GM12878 (cell line): ENCODE data around the gene COL4A2. TPM values are rescaled to one million over a fixed set of nuclear protein-coding genes. Genes with fewer than 3 reads are reported as not detected.

Source experiments
- ATF7 ChIP-seq: fragments of 450-650 bp; IDR thresholded peaks from 2 replicates; pipeline ENCODE4 v1.6.1; 2016; ENCODE audit warnings: low read depth, mild to moderate bottlenecking
- BHLHE40 ChIP-seq, 2 experiments: fragments of 450-650 bp in 1 of 2; IDR thresholded peaks; 2 replicates each; pipeline ENCODE4 v1.6.1; 2011 to 2017; ENCODE audit warnings: low read depth in 2 of 2, borderline replicate concordance in 1 of 2, improper control_type of control experiment in 1 of 2, low read length in 1 of 2, mild to moderate bottlenecking in 1 of 2
- BMI1 ChIP-seq: fragments of 450-650 bp; IDR thresholded peaks from 2 replicates; pipeline ENCODE4 v1.6.1; 2016; ENCODE audit warnings: mild to moderate bottlenecking, moderate library complexity, borderline replicate concordance
- BRCA1 ChIP-seq: IDR thresholded peaks from 2 replicates; pipeline ENCODE4 v1.6.1; 2011; ENCODE audit warnings: low read depth, low read length, improper control_type of control experiment
- CREM ChIP-seq: IDR thresholded peaks from 2 replicates; pipeline ENCODE4 v1.6.1; 2014; ENCODE audit warnings: antibody characterized with exemption, low read depth
- EGR1 ChIP-seq, 2 experiments: IDR thresholded peaks; 1 replicate in 1 of 2; 2 replicates in 1 of 2; pipeline ENCODE4 v1.6.1; 2011 to 2012; ENCODE audit warnings: low read depth in 2 of 2, low read length in 2 of 2, borderline replicate concordance in 1 of 2, mild to moderate bottlenecking in 1 of 2, moderate library complexity in 1 of 2
- HDAC2 ChIP-seq: fragments of 200-600 bp; sonication (generic); IDR thresholded peaks from 2 replicates; pipeline ENCODE4 v1.6.1; 2017
- IRF4 ChIP-seq: IDR thresholded peaks from 2 replicates; pipeline ENCODE4 v1.6.1; 2011; ENCODE audit warnings: low read depth, low read length
- JUND ChIP-seq: IDR thresholded peaks from 2 replicates; pipeline ENCODE4 v1.6.1; 2012; ENCODE audit warnings: low read depth, mild to moderate bottlenecking, low read length, improper control_type of control experiment, moderate library complexity
- LARP7 ChIP-seq: fragments of 450-650 bp; IDR thresholded peaks from 2 replicates; pipeline ENCODE4 v1.6.1; 2017; ENCODE audit warnings: mild to moderate bottlenecking
- MTA2 ChIP-seq: fragments of 450-650 bp; IDR thresholded peaks from 2 replicates; pipeline ENCODE4 v1.6.1; 2016; ENCODE audit warnings: low read depth, mild to moderate bottlenecking, moderate library complexity
- PML ChIP-seq: IDR thresholded peaks from 2 replicates; pipeline ENCODE4 v1.6.1; 2012; ENCODE audit warnings: low read length, inconsistent platforms
- SMARCA5 ChIP-seq: fragments of 450-650 bp; IDR thresholded peaks from 2 replicates; pipeline ENCODE4 v1.6.1; 2017; ENCODE audit warnings: mild to moderate bottlenecking
- TCF12 ChIP-seq: IDR thresholded peaks from 2 replicates; pipeline ENCODE4 v1.6.1; 2011; ENCODE audit warnings: low read depth, mild to moderate bottlenecking, low read length
- YY1 ChIP-seq: IDR thresholded peaks from 2 replicates; pipeline ENCODE4 v1.6.1; 2011; ENCODE audit warnings: low read depth, mild to moderate bottlenecking, low read length
- ZZZ3 ChIP-seq: IDR thresholded peaks from 2 replicates; pipeline ENCODE4 v1.6.1; 2011; ENCODE audit warnings: low read depth; ENCODE audit not compliant: control insufficient read depth, insufficient read length
- polyA plus RNA-seq, 11 experiments: library from polyadenylated mRNA; depleted of rRNA in 4 of 11; unstranded in 6 of 11; stranded (reverse) in 5 of 11; fragments of >200 nt; fragmentation: Nextera tagmentation in 4 of 11; fragmentation: Illumina TruSeq in 1 of 11; extraction: Ambion mirVana in 4 of 11; extraction: Trizol in 1 of 11; gene quantifications; 1 replicate in 1 of 11; 2 replicates in 10 of 11; pipeline versions ENCODE4 v1.2.1 to v1.2.3, GENCODE V29; 2011 to 2016; ENCODE audit warnings: inconsistent platforms in 2 of 11, missing spikeins in 2 of 11, low read depth in 1 of 11
- total RNA-seq, 4 experiments: library from RNA; depleted of rRNA in 3 of 4; stranded (reverse); fragments of >200 nt in 3 of 4; fragmentation: Illumina TruSeq in 1 of 4; extraction: Trizol in 1 of 4; gene quantifications; 2 replicates each; pipeline versions ENCODE4 v1.2.1 to v1.2.3, GENCODE V29; 2013 to 2021
- TF ChIP-seq, protein P1 (sequence below): IDR thresholded peaks from 2 replicates; pipeline ENCODE4 v1.6.1; 2012; ENCODE audit warnings: improper control_type of control experiment, low read depth, low read length; ENCODE audit not compliant: insufficient replicate concordance
- TF ChIP-seq, protein P2 (sequence below): IDR thresholded peaks from 2 replicates; pipeline ENCODE4 v1.6.1; 2012; ENCODE audit warnings: mild to moderate bottlenecking, low read depth, low read length
- TF ChIP-seq, protein P3 (sequence below): IDR thresholded peaks from 2 replicates; pipeline ENCODE4 v1.6.1; 2011; ENCODE audit warnings: borderline replicate concordance, low read depth, mild to moderate bottlenecking, moderate library complexity, mixed read lengths, low read length; ENCODE audit not compliant: insufficient read depth; ENCODE audit errors: extremely low read length
- TF ChIP-seq, protein P4 (sequence below): IDR thresholded peaks from 2 replicates; pipeline ENCODE4 v1.6.1; 2011; ENCODE audit warnings: low read depth, low read length, improper control_type of control experiment, borderline replicate concordance

The COL4A2 gene
- total and polyA plus RNA-seq, 10 of the 15 experiments (the other 5 are each of a cell fraction or from before 2014, with no cell fraction given): 0.16 to 1.6 (median 0.62) TPM; not detected in 3

DNA sequence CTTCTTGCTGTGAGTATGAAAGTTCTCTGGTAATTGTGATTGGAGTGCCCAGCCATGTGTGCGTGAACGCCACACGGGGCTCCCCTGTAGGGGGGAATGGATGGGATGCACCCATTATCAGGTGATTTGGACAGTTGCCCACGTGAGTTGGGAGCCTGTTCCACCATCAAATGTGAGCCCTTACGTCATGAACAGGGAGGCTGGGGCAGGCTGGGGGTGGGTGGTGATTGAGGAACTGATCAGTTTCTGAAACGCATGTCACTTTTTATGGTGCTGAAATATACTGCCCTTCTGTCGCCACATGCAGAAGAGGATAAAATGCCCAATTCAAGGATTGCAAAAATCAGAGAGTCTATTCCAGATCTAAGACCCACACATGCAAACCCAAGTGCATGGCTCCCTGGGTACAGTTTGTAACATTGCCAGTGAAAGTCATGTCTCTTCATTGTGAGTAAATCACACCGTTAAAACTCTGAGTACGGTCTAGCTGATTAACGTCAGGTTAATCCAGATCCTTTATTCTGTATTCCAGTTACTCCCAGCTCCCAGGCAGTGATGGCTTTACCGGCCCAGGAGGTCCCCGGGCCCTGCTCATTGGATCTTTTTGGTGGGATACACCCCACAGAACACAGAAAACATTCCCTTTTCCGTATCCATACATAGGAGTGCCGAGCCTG is 164.2 kb downstream of the COL4A2 start (continued):
- TF ChIP-seq, protein P1, sequence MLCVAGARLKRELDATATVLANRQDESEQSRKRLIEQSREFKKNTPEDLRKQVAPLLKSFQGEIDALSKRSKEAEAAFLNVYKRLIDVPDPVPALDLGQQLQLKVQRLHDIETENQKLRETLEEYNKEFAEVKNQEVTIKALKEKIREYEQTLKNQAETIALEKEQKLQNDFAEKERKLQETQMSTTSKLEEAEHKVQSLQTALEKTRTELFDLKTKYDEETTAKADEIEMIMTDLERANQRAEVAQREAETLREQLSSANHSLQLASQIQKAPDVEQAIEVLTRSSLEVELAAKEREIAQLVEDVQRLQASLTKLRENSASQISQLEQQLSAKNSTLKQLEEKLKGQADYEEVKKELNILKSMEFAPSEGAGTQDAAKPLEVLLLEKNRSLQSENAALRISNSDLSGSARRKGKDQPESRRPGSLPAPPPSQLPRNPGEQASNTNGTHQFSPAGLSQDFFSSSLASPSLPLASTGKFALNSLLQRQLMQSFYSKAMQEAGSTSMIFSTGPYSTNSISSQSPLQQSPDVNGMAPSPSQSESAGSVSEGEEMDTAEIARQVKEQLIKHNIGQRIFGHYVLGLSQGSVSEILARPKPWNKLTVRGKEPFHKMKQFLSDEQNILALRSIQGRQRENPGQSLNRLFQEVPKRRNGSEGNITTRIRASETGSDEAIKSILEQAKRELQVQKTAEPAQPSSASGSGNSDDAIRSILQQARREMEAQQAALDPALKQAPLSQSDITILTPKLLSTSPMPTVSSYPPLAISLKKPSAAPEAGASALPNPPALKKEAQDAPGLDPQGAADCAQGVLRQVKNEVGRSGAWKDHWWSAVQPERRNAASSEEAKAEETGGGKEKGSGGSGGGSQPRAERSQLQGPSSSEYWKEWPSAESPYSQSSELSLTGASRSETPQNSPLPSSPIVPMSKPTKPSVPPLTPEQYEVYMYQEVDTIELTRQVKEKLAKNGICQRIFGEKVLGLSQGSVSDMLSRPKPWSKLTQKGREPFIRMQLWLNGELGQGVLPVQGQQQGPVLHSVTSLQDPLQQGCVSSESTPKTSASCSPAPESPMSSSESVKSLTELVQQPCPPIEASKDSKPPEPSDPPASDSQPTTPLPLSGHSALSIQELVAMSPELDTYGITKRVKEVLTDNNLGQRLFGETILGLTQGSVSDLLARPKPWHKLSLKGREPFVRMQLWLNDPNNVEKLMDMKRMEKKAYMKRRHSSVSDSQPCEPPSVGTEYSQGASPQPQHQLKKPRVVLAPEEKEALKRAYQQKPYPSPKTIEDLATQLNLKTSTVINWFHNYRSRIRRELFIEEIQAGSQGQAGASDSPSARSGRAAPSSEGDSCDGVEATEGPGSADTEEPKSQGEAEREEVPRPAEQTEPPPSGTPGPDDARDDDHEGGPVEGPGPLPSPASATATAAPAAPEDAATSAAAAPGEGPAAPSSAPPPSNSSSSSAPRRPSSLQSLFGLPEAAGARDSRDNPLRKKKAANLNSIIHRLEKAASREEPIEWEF: no peak
- TF ChIP-seq BRCA1: no peak
- peak; percentile 17; the same call in 1 of the 2 replicates for TF ChIP-seq BMI1
- TF ChIP-seq HDAC2: 0 out of 2 replicates have a peak, but pooled peaks have one; percentile 69
- peak; percentile 71; the same call in 1 of the 2 replicates for TF ChIP-seq YY1
- TF ChIP-seq CREM: peak; percentile 86; the same call in 1 of the 2 replicates
- peak; percentile 90 to 93 for TF ChIP-seq BHLHE40 (IDR thresholded peaks at IDR 0.05; ENCODE audit: borderline replicate concordance in 1 of 2, low read depth in 2 of 2, low read length in 1 of 2)
- peak; percentile 77; the same call in 1 of the 2 replicates for TF ChIP-seq TCF12
- TF ChIP-seq, protein P2, sequence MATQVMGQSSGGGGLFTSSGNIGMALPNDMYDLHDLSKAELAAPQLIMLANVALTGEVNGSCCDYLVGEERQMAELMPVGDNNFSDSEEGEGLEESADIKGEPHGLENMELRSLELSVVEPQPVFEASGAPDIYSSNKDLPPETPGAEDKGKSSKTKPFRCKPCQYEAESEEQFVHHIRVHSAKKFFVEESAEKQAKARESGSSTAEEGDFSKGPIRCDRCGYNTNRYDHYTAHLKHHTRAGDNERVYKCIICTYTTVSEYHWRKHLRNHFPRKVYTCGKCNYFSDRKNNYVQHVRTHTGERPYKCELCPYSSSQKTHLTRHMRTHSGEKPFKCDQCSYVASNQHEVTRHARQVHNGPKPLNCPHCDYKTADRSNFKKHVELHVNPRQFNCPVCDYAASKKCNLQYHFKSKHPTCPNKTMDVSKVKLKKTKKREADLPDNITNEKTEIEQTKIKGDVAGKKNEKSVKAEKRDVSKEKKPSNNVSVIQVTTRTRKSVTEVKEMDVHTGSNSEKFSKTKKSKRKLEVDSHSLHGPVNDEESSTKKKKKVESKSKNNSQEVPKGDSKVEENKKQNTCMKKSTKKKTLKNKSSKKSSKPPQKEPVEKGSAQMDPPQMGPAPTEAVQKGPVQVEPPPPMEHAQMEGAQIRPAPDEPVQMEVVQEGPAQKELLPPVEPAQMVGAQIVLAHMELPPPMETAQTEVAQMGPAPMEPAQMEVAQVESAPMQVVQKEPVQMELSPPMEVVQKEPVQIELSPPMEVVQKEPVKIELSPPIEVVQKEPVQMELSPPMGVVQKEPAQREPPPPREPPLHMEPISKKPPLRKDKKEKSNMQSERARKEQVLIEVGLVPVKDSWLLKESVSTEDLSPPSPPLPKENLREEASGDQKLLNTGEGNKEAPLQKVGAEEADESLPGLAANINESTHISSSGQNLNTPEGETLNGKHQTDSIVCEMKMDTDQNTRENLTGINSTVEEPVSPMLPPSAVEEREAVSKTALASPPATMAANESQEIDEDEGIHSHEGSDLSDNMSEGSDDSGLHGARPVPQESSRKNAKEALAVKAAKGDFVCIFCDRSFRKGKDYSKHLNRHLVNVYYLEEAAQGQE: 0 out of 2 replicates have a peak, but pooled peaks have one; percentile 26
- peak; percentile 89 for TF ChIP-seq ATF7
- TF ChIP-seq, protein P3, sequence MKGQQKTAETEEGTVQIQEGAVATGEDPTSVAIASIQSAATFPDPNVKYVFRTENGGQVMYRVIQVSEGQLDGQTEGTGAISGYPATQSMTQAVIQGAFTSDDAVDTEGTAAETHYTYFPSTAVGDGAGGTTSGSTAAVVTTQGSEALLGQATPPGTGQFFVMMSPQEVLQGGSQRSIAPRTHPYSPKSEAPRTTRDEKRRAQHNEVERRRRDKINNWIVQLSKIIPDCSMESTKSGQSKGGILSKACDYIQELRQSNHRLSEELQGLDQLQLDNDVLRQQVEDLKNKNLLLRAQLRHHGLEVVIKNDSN: peak; percentile 39
- TF ChIP-seq JUND: peak; percentile 63
- TF ChIP-seq IRF4: peak; percentile 88
- peak; percentile 76; the same call in 1 of the 2 replicates for TF ChIP-seq LARP7
- TF ChIP-seq MTA2: peak; percentile 21
- TF ChIP-seq PML: no peak
- peak; percentile 98 for TF ChIP-seq SMARCA5
- no peak for TF ChIP-seq ZZZ3
- TF ChIP-seq, protein P4, sequence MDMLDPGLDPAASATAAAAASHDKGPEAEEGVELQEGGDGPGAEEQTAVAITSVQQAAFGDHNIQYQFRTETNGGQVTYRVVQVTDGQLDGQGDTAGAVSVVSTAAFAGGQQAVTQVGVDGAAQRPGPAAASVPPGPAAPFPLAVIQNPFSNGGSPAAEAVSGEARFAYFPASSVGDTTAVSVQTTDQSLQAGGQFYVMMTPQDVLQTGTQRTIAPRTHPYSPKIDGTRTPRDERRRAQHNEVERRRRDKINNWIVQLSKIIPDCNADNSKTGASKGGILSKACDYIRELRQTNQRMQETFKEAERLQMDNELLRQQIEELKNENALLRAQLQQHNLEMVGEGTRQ: peak; percentile 36; the same call in 1 of the 2 replicates
- TF ChIP-seq EGR1 (IDR thresholded peaks at IDR 0.05; ENCODE audit: borderline replicate concordance in 1 of 2, low read depth in 2 of 2, low read length in 2 of 2): peak in 1 of 2 experiments; percentile 55; a peak in 1 of 3 replicates
